ENCODE data around the gene ENPP5. TPM values are rescaled to one million over a fixed set of nuclear protein-coding genes. Genes with fewer than 3 reads are reported as not detected.

Gene ENPP5
- total and polyA plus RNA-seq, 2 donors (not counting 1 experiment from before 2014, with no cell fraction given) = 0.13 to 1.0 TPM

GRCh38 chr6:46211917-46212316 lies 41.1 kb upstream of the ENPP5 start:
- Histone ChIP-seq H3K27me3 (replicated peaks in 1 of 4; ENCODE audit: control extremely low read depth in 1 of 4, control insufficient read depth in 3 of 4, insufficient read depth in 4 of 4, low read length in 3 of 4) (no peaks in the 10 kb centered on the region), H3K9me3 (ENCODE audit: control extremely low read depth in 1 of 3, control insufficient read depth in 2 of 3, insufficient read depth in 1 of 3, low read length in 2 of 3) (no peaks in the 10 kb centered on the region), H4K20me1 (ENCODE audit: control insufficient read depth, insufficient read depth, low read length, poor library complexity, severe bottlenecking) (no peaks in the 10 kb centered on the region), H2AFZ (ENCODE audit: insufficient read depth, low read depth, low read length, poor library complexity, severe bottlenecking) (no peak overlapping the region), H3K27ac (ENCODE audit: low read length in 2 of 2) (no peak overlapping the region), H3K9ac (ENCODE audit: low read length) (no peak overlapping the region), H3K4me2 (replicated peaks; ENCODE audit: low read depth, low read length, poor library complexity, severe bottlenecking) (no peak overlapping the region), H3K4me1 (ENCODE audit: control insufficient read depth in 2 of 2, insufficient read depth in 2 of 2, low read length in 2 of 2) (peaks cover 0 to under 1% of the 10 kb centered on the region in 2 donors), H3K79me2 (ENCODE audit: control insufficient read depth, insufficient read depth, low read length) (no peaks in the 10 kb centered on the region), H3K36me3 (replicated peaks in 1 of 2; ENCODE audit: control extremely low read depth in 1 of 2, control insufficient read depth in 1 of 2, extremely low read depth in 1 of 2, insufficient read depth in 2 of 2, low read length in 1 of 2) (no peaks in the 10 kb centered on the region), H3K4me3 (ENCODE audit: control extremely low read depth in 1 of 5, extremely low read depth in 1 of 5, insufficient read depth in 1 of 5, low read depth in 2 of 5, low read length in 4 of 5) (no peak overlapping the region)
- no peaks in the 10 kb centered on the region for H3K27me3 Mint-ChIP-seq
- H3K9me3 Mint-ChIP-seq (ENCODE audit: insufficient read depth) = no peaks in the 10 kb centered on the region
- ChIA-PET CTCF (no interaction called here), POLR2A (no interaction called here)
- intact Hi-C loops (cut with micrococcal nuclease) = no loop called here
- no peak for ATAC-seq (ENCODE audit: low read depth)
- H3K27ac Mint-ChIP-seq = no peak overlapping the region
- H3K4me1 Mint-ChIP-seq = peaks cover 4% of the 10 kb centered on the region
- no peak overlapping the region for H3K4me3 Mint-ChIP-seq
- TF ChIP-seq EZH2 (IDR thresholded peaks at IDR 0.05; ENCODE audit: borderline replicate concordance, insufficient read depth, low read depth, low read length, poor library complexity, severe bottlenecking) = no peak
- TF ChIP-seq CTCF (IDR thresholded peaks at IDR 0.05) = no peak
- DNase-seq = no peak
- no CpG with 5 or more reads among the region's 1 CpG for WGBS (ENCODE audit: insufficient coverage)

- H3K9me3 Mint-ChIP-seq (ENCODE audit: insufficient read depth) = no peaks in the 10 kb centered on the region
- no peak overlapping the region for H3K4me3 Mint-ChIP-seq
- no peaks in the 10 kb centered on the region for H3K4me1 Mint-ChIP-seq
- intact Hi-C loops (cut with micrococcal nuclease) = no loop called here
- H3K9ac ChIP-seq (ENCODE audit: low read length) = no peak overlapping the region
- H3K27ac ChIP-seq (ENCODE audit: low read length in 2 of 2) = no peak overlapping the region
- no peak overlapping the region for H3K27ac Mint-ChIP-seq
- no peaks in the 10 kb centered on the region for H4K20me1 ChIP-seq (ENCODE audit: control insufficient read depth, insufficient read depth, low read length, poor library complexity, severe bottlenecking)
- no peaks in the 10 kb centered on the region for H3K4me1 ChIP-seq (ENCODE audit: control insufficient read depth in 2 of 2, insufficient read depth in 2 of 2, low read length in 2 of 2)
- ATAC-seq (ENCODE audit: low read depth) (no peak), DNase-seq (no peak)
- no peaks in the 10 kb centered on the region for H3K36me3 ChIP-seq (replicated peaks in 1 of 2; ENCODE audit: control extremely low read depth in 1 of 2, control insufficient read depth in 1 of 2, extremely low read depth in 1 of 2, insufficient read depth in 2 of 2, low read length in 1 of 2)
- no peak overlapping the region for H3K4me3 ChIP-seq (ENCODE audit: control extremely low read depth in 1 of 5, extremely low read depth in 1 of 5, insufficient read depth in 1 of 5, low read depth in 2 of 5, low read length in 4 of 5)
- no peaks in the 10 kb centered on the region for H3K27me3 ChIP-seq (replicated peaks in 1 of 4; ENCODE audit: control extremely low read depth in 1 of 4, control insufficient read depth in 3 of 4, insufficient read depth in 4 of 4, low read length in 3 of 4)
- H3K4me2 ChIP-seq (replicated peaks; ENCODE audit: low read depth, low read length, poor library complexity, severe bottlenecking) = no peak overlapping the region
- no peaks in the 10 kb centered on the region for H3K9me3 ChIP-seq (ENCODE audit: control extremely low read depth in 1 of 3, control insufficient read depth in 2 of 3, insufficient read depth in 1 of 3, low read length in 2 of 3)
- no CpG with 5 or more reads among the region's 5 CpGs for WGBS (ENCODE audit: insufficient coverage)
- H3K27me3 Mint-ChIP-seq = no peaks in the 10 kb centered on the region
- H2AFZ ChIP-seq (ENCODE audit: insufficient read depth, low read depth, low read length, poor library complexity, severe bottlenecking) = no peak overlapping the region
- ChIA-PET POLR2A (no interaction called here), CTCF (no interaction called here)
- H3K79me2 ChIP-seq (ENCODE audit: control insufficient read depth, insufficient read depth, low read length) = no peaks in the 10 kb centered on the region
- no peak for TF ChIP-seq CTCF (IDR thresholded peaks at IDR 0.05)
- no peak for TF ChIP-seq EZH2 (IDR thresholded peaks at IDR 0.05; ENCODE audit: borderline replicate concordance, insufficient read depth, low read depth, low read length, poor library complexity, severe bottlenecking)
These were observed 39.5 kb upstream of the ENPP5 start for GRCh38 chr6:46210294-46210693.

Data from B cell (primary cell).